Activated naive CD4-positive, alpha-beta T cell treated with anti-CD3 and anti-CD28 coated beads, Interleukin-2, amount 10 ng/mL, durations not matched to agents 7 days and 5 days (primary cell): ENCODE data around the gene MAPK1IP1L.
"Not testable (repeated sequence)": the region's sequence is repeated elsewhere in the genome, so short reads cannot be mapped to it uniquely, and the experiment has no call there.

ENCODE experiments used
- CTCF ChIA-PET: fragments of 350-600 bp; sonication (Branson Sonifier 250); formaldehyde crosslinking; loops from one replicate; lab custom pipeline; 2021; ENCODE audit warnings: antibody characterized with exemption; lab: Charles Lee
- DNase-seq: peaks from one replicate; pipeline ENCODE4 v3.0.0-alpha.2; 2020
- H3K27ac Mint-ChIP-seq: one replicate; pipeline ENCODE4 v1.8.0; 2021; ENCODE audit warnings: mild to moderate bottlenecking, moderate library complexity, mixed read lengths
- H3K27me3 Mint-ChIP-seq: one replicate; pipeline ENCODE4 v1.8.0; 2021; ENCODE audit warnings: mild to moderate bottlenecking, mixed read lengths
- H3K36me3 Mint-ChIP-seq: one replicate; pipeline ENCODE4 v1.8.0; 2021; ENCODE audit warnings: mixed read lengths
- H3K4me1 Mint-ChIP-seq: one replicate; pipeline ENCODE4 v1.8.0; 2021; ENCODE audit warnings: mixed read lengths
- H3K4me3 Mint-ChIP-seq: one replicate; pipeline ENCODE4 v1.8.0; 2021; ENCODE audit warnings: mild to moderate bottlenecking, moderate library complexity, mixed read lengths
- H3K9me3 Mint-ChIP-seq: one replicate; pipeline ENCODE4 v1.8.0; 2021; ENCODE audit warnings: mixed read lengths

MAPK1IP1L gene

DNA sequence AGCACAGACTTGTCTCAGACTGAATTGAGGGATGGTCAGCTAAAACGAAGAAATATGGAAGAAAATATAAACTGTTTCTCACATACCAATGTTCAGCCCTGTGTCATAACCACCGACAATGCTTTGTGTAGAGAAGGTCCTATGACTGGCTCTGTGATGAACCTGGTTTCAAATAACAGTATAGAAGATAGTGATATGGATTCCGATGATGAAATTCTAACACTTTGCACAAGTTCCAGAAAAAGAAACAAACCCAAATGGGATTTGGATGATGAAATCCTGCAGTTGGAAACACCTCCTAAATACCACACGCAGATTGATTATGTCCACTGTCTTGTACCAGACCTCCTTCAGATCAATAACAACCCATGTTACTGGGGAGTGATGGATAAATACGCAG lies 7.9 kb upstream of the MAPK1IP1L start:
- Mint-ChIP-seq H3K27me3 (no peaks in the 10 kb centered on the region), H3K27ac (no peak overlapping the region), H3K4me3 (no peak overlapping the region), H3K9me3 (no peaks in the 10 kb centered on the region), H3K4me1 (no peaks in the 10 kb centered on the region), H3K36me3 (peaks cover 28% of the 10 kb centered on the region)
- no peak for DNase-seq
- CTCF ChIA-PET, result interaction anchor here (1.8 kb wide), 1 partner anchor 8 kb away, joined by 8 read pairs; the partner anchor contains the start of gene MAPK1IP1L

DNA sequence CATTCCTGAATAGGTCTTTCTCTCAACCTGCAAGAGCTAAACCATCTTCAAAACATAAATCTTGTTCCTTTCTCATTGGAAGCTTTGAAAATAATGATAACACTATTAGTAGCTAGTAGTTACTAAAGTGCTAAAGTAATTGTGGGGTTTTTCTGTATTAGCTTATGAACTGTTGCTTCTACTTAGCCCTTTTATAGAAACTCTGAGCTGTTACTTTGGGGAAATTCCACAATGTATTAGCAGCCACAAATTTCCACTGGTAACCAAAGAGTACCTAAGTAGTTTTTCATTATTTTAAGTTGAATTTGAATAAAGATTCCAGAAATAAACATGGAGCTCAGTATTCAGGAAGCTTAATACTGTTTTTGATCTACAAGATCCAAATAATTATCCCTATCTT lies 6.4 kb upstream of the MAPK1IP1L start:
- H3K9me3 Mint-ChIP-seq, result no peaks in the 10 kb centered on the region
- peaks cover 17% of the 10 kb centered on the region for H3K36me3 Mint-ChIP-seq
- CTCF ChIA-PET, result interaction anchor here (1.1 to 1.4 kb wide), 2 partner anchors 18 to 141 kb away, joined by 3 to 5 read pairs; partner anchors contain the start of genes SOCS4 and WDHD1
- no peak for DNase-seq
- no peak overlapping the region for H3K4me3 Mint-ChIP-seq
- H3K27me3 Mint-ChIP-seq, result no peaks in the 10 kb centered on the region
- peaks cover 4% of the 10 kb centered on the region for H3K4me1 Mint-ChIP-seq
- H3K27ac Mint-ChIP-seq, result no peak overlapping the region

- no peak for DNase-seq
- Mint-ChIP-seq H3K4me1 (peaks cover 15% of the 10 kb centered on the region), H3K27me3 (no peaks in the 10 kb centered on the region), H3K9me3 (no peaks in the 10 kb centered on the region), H3K4me3 (no peak overlapping the region), H3K27ac (no peak overlapping the region), H3K36me3 (peaks cover 19% of the 10 kb centered on the region)
- CTCF ChIA-PET, result interaction anchor here (1.8 kb wide), 1 partner anchor 42 kb away, joined by 4 read pairs; no protein-coding TSS in a partner anchor
Observed at GRCh38 chr14:55047301-55048053, 4.0 kb upstream of the MAPK1IP1L start.

DNA sequence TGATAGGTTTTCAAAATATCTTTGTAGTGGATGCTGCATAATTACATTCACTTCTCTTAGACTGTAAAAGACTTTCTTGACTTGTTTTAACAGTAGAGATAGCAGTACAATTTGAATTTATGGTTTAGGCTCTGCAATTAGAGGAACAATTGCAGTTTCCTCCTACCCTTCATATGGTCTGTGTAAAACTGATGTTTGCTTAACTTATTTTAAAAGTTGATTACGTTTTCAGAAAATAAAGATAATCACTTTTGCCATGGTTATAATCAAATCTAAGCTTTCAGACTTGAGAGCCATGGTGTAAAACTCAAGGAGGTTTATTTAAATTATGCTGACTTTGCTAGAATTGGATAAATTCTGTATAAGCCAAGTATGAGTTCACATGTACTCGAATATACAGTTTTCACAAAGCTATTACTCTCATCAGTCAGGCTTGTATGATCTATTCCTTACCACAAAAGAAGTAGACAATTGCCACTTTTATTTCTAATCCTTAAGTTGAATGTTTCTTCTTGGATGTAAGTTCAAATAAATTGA lies 2.5 kb upstream of the MAPK1IP1L start:
- Mint-ChIP-seq H3K9me3 (no peaks in the 10 kb centered on the region), H3K36me3 (peaks cover 18% of the 10 kb centered on the region), H3K27me3 (no peaks in the 10 kb centered on the region), H3K27ac (no peak overlapping the region), H3K4me3 (no peak overlapping the region), H3K4me1 (peaks cover 29% of the 10 kb centered on the region)
- CTCF ChIA-PET, result no interaction called here
- no peak for DNase-seq

- Mint-ChIP-seq H3K9me3 (no peaks in the 10 kb centered on the region), H3K27ac (peak overlapping the region; percentile 91), H3K27me3 (no peaks in the 10 kb centered on the region), H3K36me3 (peaks cover 22% of the 10 kb centered on the region), H3K4me1 (peaks cover 40% of the 10 kb centered on the region), H3K4me3 (peak overlapping the region; percentile 86)
- no peak for DNase-seq
- CTCF ChIA-PET, result interaction anchor here (0.7 to 2.2 kb wide), 25 partner anchors 8 to 323 kb away, joined by 3 to 13 read pairs (median 4); partner anchors contain the start of genes DLGAP5, SOCS4 and WDHD1
Observed at GRCh38 chr14:55051165-55051422, 353 bp upstream of the MAPK1IP1L start.

DNA sequence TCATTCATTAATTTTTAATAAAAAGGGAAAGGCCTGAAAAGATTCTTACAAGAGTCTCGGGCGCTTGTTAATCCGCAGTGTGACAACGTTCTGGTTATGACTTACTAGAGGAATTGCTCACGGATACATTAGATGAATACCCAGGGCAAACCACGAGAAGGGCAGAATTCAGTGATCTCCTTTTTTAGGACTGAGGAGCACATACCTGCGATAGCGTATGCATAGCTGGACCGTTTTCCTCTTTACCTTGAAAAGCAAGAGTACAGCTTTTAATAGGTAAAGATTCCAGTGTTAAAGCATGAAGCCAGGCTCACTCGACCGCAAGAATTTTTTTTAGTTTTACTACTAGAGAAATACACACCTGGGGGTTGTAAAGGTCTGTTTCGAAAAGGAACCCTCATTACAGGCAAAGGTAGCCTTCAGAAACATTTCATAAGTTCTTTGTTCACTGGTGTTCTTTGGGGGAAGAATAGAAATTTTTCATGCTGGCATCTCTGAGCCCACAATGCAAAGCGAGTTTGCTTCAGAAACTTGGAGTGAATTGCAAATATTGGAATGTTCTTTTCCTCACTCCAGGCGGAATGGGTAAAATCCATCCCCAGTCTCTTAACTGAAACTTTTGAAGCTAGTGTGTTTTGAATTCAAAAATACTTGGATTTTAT lies 953 bp downstream of the MAPK1IP1L start:
- no peak for DNase-seq
- no peaks in the 10 kb centered on the region for H3K9me3 Mint-ChIP-seq
- H3K27me3 Mint-ChIP-seq, result no peaks in the 10 kb centered on the region
- peak overlapping the region; percentile 86 for H3K4me3 Mint-ChIP-seq
- peaks cover 23% of the 10 kb centered on the region for H3K36me3 Mint-ChIP-seq
- peak overlapping the region; percentile 91 for H3K27ac Mint-ChIP-seq
- H3K4me1 Mint-ChIP-seq, result peaks cover 40% of the 10 kb centered on the region
- CTCF ChIA-PET, result interaction anchor here (0.8 to 2.2 kb wide), 12 partner anchors 10 to 218 kb away, joined by 3 to 9 read pairs (median 4); partner anchors contain the start of genes FBXO34, SOCS4 and WDHD1

GRCh38 chr14:55053018-55053417 lies 1.6 kb downstream of the MAPK1IP1L start:
- Mint-ChIP-seq H3K9me3 (no peaks in the 10 kb centered on the region), H3K4me1 (peaks cover 40% of the 10 kb centered on the region), H3K27ac (peak overlapping the region; percentile 43), H3K4me3 (peak overlapping the region; percentile 86), H3K36me3 (peaks cover 24% of the 10 kb centered on the region), H3K27me3 (no peaks in the 10 kb centered on the region)
- CTCF ChIA-PET, result interaction anchor here (1.0 to 1.1 kb wide), 3 partner anchors 26 to 218 kb away, joined by 4 read pairs; partner anchors contain the start of genes FBXO34, SOCS4 and WDHD1
- no peak for DNase-seq

DNA sequence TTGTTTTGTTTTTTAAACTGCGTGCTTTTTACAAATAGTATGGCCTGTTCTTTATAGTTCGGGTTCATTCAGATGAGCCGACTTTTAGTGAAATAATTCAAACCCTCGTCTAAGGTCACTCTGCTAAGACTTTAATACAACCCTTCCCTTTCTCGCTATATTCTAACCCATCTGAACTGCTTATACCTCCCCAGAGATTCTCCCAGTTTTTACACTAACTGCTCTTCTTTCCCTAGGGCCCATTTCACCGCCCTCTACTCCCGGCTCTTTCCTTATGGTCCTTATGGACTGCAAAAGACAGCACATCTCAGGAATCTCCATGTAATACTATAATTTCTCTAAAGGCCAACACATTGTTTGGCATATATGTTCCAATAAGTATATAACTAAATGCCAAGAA lies 2.1 kb downstream of the MAPK1IP1L start:
- CTCF ChIA-PET, result interaction anchor here (1.0 to 1.1 kb wide), 2 partner anchors 27 to 108 kb away, joined by 4 read pairs; partner anchors contain the start of genes SOCS4 and WDHD1
- H3K9me3 Mint-ChIP-seq, result no peaks in the 10 kb centered on the region
- H3K27me3 Mint-ChIP-seq, result no peaks in the 10 kb centered on the region
- H3K4me1 Mint-ChIP-seq, result peaks cover 42% of the 10 kb centered on the region
- DNase-seq, result no peak
- peak overlapping the region; percentile 4 for H3K27ac Mint-ChIP-seq
- H3K36me3 Mint-ChIP-seq, result peaks cover 28% of the 10 kb centered on the region
- peak overlapping the region; percentile 86 for H3K4me3 Mint-ChIP-seq

GRCh38 chr14:55054098-55054497 lies 2.7 kb downstream of the MAPK1IP1L start:
- no peak overlapping the region for H3K4me3 Mint-ChIP-seq
- H3K9me3 Mint-ChIP-seq, result no peaks in the 10 kb centered on the region
- H3K36me3 Mint-ChIP-seq, result peaks cover 28% of the 10 kb centered on the region
- no peak overlapping the region for H3K27ac Mint-ChIP-seq
- peaks cover 42% of the 10 kb centered on the region for H3K4me1 Mint-ChIP-seq
- CTCF ChIA-PET, result no interaction called here
- DNase-seq, result no peak
- no peaks in the 10 kb centered on the region for H3K27me3 Mint-ChIP-seq

DNA sequence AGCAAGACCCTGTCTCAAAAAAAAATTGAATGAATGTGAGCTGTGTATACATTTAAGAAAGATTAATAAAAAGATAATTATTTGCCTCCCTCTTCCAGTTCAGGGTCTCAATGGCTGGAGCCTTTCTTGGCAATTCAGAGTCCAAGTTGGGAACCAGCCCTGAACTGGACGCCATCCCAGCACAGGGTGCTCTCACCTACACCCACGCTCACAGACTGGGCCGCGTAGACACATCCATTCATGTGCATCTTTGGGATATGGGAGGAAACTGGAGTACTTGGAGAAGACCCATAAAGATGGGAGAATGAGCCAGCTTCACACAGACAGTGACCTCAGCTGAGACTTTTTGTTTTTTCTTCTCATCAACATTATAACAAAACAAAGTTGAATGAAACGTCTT lies 6.5 kb downstream of the MAPK1IP1L start:
- CTCF ChIA-PET, result no interaction called here
- Mint-ChIP-seq H3K9me3 (no peaks in the 10 kb centered on the region), H3K4me3 (no peak overlapping the region), H3K36me3 (peaks cover 47% of the 10 kb centered on the region), H3K4me1 (peaks cover 33% of the 10 kb centered on the region), H3K27me3 (no peaks in the 10 kb centered on the region), H3K27ac (no peak overlapping the region)
- DNase-seq, result no peak

- Mint-ChIP-seq H3K27me3 (no peaks in the 10 kb centered on the region), H3K9me3 (no peaks in the 10 kb centered on the region), H3K4me1 (peaks cover 20% of the 10 kb centered on the region), H3K36me3 (peaks cover 47% of the 10 kb centered on the region), H3K4me3 (no peak overlapping the region), H3K27ac (no peak overlapping the region)
- CTCF ChIA-PET, result interaction anchor here (1.1 to 1.3 kb wide), 2 partner anchors 8 to 34 kb away, joined by 4 read pairs; partner anchors contain the start of gene MAPK1IP1L
- no peak for DNase-seq
Observed at GRCh38 chr14:55059333-55059732, 7.9 kb downstream of the MAPK1IP1L start.

DNA sequence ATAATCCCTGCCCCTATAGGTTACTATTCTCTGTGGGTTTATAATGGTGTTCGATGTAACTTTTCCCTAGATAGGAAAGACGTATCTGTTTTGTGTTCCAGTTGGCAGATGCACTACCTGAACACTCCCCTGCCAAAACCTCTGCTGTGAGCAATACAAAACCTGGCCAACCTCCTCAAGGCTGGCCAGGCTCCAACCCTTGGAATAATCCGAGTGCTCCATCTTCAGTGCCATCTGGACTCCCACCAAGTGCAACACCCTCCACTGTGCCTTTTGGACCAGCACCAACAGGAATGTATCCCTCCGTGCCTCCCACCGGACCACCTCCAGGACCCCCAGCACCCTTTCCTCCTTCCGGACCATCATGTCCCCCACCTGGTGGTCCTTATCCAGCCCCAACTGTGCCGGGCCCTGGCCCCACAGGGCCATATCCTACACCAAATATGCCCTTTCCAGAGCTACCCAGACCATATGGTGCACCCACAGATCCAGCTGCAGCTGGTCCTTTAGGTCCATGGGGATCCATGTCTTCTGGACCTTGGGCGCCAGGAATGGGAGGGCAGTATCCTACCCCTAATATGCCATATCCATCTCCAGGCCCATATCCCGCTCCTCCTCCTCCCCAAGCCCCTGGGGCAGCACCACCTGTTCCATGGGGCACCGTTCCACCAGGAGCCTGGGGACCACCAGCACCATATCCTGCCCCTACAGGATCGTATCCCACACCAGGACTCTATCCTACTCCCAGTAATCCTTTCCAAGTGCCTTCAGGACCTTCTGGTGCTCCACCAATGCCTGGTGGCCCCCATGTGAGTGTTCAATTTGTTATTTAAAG lies 11.3 kb downstream of the MAPK1IP1L start:
- peaks cover 12% of the 10 kb centered on the region for H3K4me1 Mint-ChIP-seq
- H3K36me3 Mint-ChIP-seq, result peaks cover 64% of the 10 kb centered on the region
- DNase-seq, result no peak
- CTCF ChIA-PET, result no interaction called here
- no peak overlapping the region for H3K27ac Mint-ChIP-seq
- no peaks in the 10 kb centered on the region for H3K9me3 Mint-ChIP-seq
- H3K4me3 Mint-ChIP-seq, result no peak overlapping the region
- H3K27me3 Mint-ChIP-seq, result no peaks in the 10 kb centered on the region

DNA sequence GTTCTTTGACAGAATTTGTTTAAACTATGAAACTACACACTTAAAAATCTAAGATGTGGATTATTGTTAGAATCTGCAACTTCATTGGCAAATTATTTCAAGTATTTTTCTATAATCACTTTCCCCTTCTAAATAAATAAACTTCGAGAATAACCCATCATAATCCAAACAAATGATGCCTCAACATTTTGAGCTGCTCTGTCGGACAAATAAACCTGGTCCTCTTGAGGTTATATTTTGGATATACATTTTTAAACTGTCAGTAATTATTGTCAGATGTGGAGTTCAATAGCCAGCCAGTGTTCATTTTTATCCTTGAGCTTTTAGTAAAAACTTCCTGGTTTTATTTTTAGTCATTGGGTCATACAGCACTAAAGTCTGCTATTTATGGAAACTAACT lies 13.4 kb downstream of the MAPK1IP1L start:
- not testable (repeated sequence) for H3K9me3 Mint-ChIP-seq, H3K4me3 Mint-ChIP-seq, H3K4me1 Mint-ChIP-seq, H3K27ac Mint-ChIP-seq, H3K27me3 Mint-ChIP-seq, DNase-seq
- CTCF ChIA-PET, result interaction anchor here (1.3 to 2.1 kb wide), 2 partner anchors 14 to 16 kb away, joined by 3 to 9 read pairs; partner anchors contain the start of gene MAPK1IP1L
- H3K36me3 Mint-ChIP-seq, result peaks cover 55% of the 10 kb centered on the region
